DOHH2 (cell line): Measurements from ENCODE around the gene KCNA5.

ENCODE experiments used
- CTCF ChIP-seq: fragments of 200-600 bp; sonication (generic); IDR thresholded peaks from one replicate; pipeline ENCODE4 v1.5.1; 2014; ENCODE audit warnings: antibody characterized with exemption, mild to moderate bottlenecking, low read depth, low read length; ENCODE audit not compliant: poor library complexity, severe bottlenecking
- EZH2phosphoT487 ChIP-seq: fragments of 200-600 bp; sonication (generic); IDR thresholded peaks from 2 replicates; pipeline ENCODE4 v1.6.1; 2017; ENCODE audit warnings: borderline replicate concordance, mild to moderate bottlenecking, antibody characterized with exemption, low read length, moderate library complexity, mixed read lengths

GRCh38 chr12:5008661-5009060, 35.0 kb upstream of the KCNA5 start:
- no peak for TF ChIP-seq EZH2phosphoT487
- no peak for TF ChIP-seq CTCF
